ENCODE data around the gene STRADB.

GRCh38 chr2:201522965-201523364, 71.4 kb downstream of the STRADB start:
- no peak for TF ChIP-seq CTCF (IDR thresholded peaks at IDR 0.05; ENCODE audit: low read depth, low read length, poor library complexity, severe bottlenecking)
- no peak for TF ChIP-seq EZH2phosphoT487 (IDR thresholded peaks at IDR 0.05; ENCODE audit: borderline replicate concordance, low read length)
